H1 (cell line): ENCODE data around the gene FCRL6. TPM values are rescaled to one million over a fixed set of nuclear protein-coding genes. Genes with fewer than 3 reads are reported as not detected.

Source experiments
- CHD2 ChIP-seq: IDR thresholded peaks from 2 replicates; pipeline ENCODE4 v1.6.1; 2012; ENCODE audit warnings: low read length, improper control_type of control experiment
- CTCF ChIP-seq, 3 experiments: IDR thresholded peaks; 1 replicate in 2 of 3; 2 replicates in 1 of 3; pipeline versions ENCODE4 v1.5.1 to v1.6.1; 2011; ENCODE audit warnings: low read length in 3 of 3, mild to moderate bottlenecking in 3 of 3, inconsistent platforms in 2 of 3, low read depth in 1 of 3, moderate library complexity in 1 of 3; ENCODE audit not compliant: insufficient read depth in 1 of 3; ENCODE audit errors: control extremely low read depth in 1 of 3
- KDM5A ChIP-seq: fragments of 200-600 bp; IDR thresholded peaks from 2 replicates; pipeline ENCODE4 v1.7.1; 2012; ENCODE audit warnings: mild to moderate bottlenecking, low read length, inconsistent platforms, mixed read lengths
- NANOG ChIP-seq: IDR thresholded peaks from 2 replicates; pipeline ENCODE4 v1.6.1; 2011; ENCODE audit warnings: low read length, low read depth, mild to moderate bottlenecking, inconsistent platforms; ENCODE audit not compliant: insufficient read depth, poor library complexity, severe bottlenecking
- TAF1 ChIP-seq: IDR thresholded peaks from 2 replicates; pipeline ENCODE4 v1.6.1; 2011; ENCODE audit warnings: mild to moderate bottlenecking, low read depth, low read length
- TCF12 ChIP-seq: IDR thresholded peaks from 2 replicates; pipeline ENCODE4 v1.6.1; 2011; ENCODE audit warnings: low read depth, mild to moderate bottlenecking, low read length
- polyA plus RNA-seq, 7 experiments: library from polyadenylated mRNA; depleted of rRNA in 3 of 7; stranded (reverse) in 5 of 7; unstranded in 2 of 7; fragments of >200 nt in 5 of 7; fragments of 200-250 nt in 2 of 7; gene quantifications; 1 replicate in 5 of 7; 2 replicates in 1 of 7; 4 replicates in 1 of 7; pipeline versions ENCODE4 v1.2.1 to v1.2.3, GENCODE V29; 2011 to 2013; ENCODE audit warnings: missing spikeins in 2 of 7, mixed read lengths in 2 of 7
- total RNA-seq: library from RNA; stranded (reverse); fragmentation: NEBNext Ultra II Directional; extraction: Animal tissue kit (Norgen Biotek cat#: 25700); gene quantifications from 2 replicates; pipeline ENCODE4 v1.2.1, GENCODE V29; 2021

FCRL6 gene
- total and polyA plus RNA-seq, 2 of the 8 experiments (the other 6 are each of a cell fraction or from before 2014, with no cell fraction given), result not detected

GRCh38 chr1:159826441-159827101 lies 24.4 kb downstream of the FCRL6 start, which contains the start of gene SLAMF8 (continued):
- TF ChIP-seq CTCF (IDR thresholded peaks at IDR 0.05; ENCODE audit: control extremely low read depth in 1 of 3, insufficient read depth in 1 of 3, low read depth in 1 of 3, low read length in 3 of 3) (no peak), TAF1 (no peak), KDM5A (no peak), TCF12 (no peak), CHD2 (no peak), NANOG (no peak)
